ENCODE results near the gene UGT1A8. TPM values are rescaled to one million over a fixed set of nuclear protein-coding genes. Genes with fewer than 3 reads are reported as not detected.

The UGT1A8 gene
- polyA plus RNA-seq, 1 donor = not detected

GRCh38 chr2:233799716-233800115 lies 182.3 kb downstream of the UGT1A8 start:
- no peak for DNase-seq (ENCODE audit: low read depth)

- no peak for DNase-seq (ENCODE audit: low read depth)
These were observed 182.8 kb downstream of the UGT1A8 start for GRCh38 chr2:233800208-233800607.

DNA sequence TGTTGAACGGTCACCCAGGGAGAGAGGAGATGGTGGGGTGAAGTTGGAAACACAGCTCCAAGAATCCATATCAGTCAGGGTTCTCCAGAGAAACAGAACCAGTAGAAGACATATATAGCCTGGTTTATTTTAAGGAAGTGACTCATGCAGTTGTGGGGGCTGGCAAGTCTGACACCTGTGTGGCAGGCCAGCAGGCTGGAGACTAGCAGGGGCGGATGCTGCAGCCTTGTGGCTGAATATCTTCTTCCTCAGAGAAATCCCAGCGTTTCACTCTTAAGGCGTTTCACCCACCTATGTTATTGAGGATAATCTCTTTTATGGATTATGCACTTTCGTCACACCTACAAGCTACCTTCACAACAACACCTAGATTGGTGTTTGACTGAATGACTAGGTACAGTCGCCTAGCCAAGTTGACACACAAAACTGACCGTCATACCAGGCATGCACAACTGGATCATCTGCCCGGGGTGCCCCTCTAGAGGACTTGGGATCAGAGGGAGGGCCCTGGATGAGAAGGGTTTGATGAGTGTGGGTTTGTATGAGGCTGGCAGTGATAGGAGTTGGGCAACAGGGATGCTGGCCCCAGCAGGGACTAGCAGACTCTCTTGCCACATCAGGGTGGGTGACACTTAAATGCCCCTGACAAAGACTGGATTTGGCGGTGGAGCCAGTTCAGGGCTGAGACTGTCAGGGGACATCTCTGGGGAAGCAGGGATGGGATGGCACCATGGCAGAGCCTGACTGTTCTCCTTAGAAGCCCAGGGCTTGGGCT lies 184.1 kb downstream of the UGT1A8 start:
- no peak for DNase-seq (ENCODE audit: low read depth)

DNA sequence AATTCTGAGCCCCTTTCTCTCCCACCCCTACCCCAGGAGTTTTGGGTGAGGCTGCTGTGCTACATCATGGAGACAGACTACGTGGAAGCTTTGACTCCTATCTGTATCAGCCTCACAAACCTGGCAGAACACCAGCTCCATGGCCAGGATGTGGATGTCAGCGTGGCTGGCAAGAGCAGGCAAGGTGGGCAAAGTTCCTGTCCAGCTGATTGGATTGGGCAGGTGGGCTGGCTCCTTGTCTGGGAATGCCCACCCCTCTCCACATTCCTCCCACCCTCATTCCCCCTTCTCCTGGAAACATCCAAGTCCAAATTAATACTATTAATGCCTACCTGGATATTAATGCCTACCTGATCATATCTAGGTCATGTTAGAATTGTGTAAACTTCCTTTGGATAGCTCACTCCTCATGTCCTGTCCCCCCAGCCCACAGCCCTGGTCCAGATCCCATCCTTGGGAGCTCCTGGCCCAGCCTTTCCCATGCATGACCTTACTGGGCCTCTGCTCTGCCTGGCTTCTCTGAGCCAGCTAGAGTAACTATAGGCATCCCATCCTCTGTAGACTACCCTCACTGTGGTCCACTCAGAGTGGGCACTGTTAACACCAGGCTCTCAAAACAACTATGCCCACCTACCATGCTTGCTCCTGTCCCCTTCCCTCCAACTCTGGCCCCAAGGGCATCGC lies 184.8 kb downstream of the UGT1A8 start:
- no peak for DNase-seq (ENCODE audit: low read depth)

GRCh38 chr2:233803292-233803911 lies 186.0 kb downstream of the UGT1A8 start:
- DNase-seq (ENCODE audit: low read depth) = no peak

DNA sequence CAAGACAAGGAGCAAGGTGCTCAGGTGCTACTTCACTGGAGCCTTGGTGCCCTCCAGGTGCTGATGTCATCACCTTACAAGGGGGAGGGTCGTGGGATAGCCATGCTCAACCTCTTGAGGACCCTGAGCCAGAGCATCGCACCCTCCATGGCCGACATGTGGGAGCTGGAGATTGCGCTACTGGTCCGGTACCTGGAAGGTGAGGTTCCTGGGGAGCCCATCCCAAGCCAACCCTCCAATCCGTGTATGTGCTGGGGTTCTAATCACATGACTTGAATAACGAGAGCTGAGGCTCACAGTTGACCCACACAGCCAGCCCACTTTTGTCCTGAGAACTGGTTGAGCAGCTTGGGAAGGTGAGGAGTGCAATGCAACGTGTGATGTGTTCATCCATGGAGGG lies 186.6 kb downstream of the UGT1A8 start:
- no peak for DNase-seq (ENCODE audit: low read depth)

GRCh38 chr2:233807215-233807865 lies 189.9 kb downstream of the UGT1A8 start:
- no peak for DNase-seq (ENCODE audit: low read depth)

- DNase-seq (ENCODE audit: low read depth) = no peak
These were observed 190.8 kb downstream of the UGT1A8 start for GRCh38 chr2:233807966-233808935.

- no peak for DNase-seq (ENCODE audit: low read depth)
These were observed 193.0 kb downstream of the UGT1A8 start for GRCh38 chr2:233810385-233810784.

GRCh38 chr2:233811087-233811486 lies 193.7 kb downstream of the UGT1A8 start:
- no peak for DNase-seq (ENCODE audit: low read depth)

GRCh38 chr2:233811732-233812131 lies 194.3 kb downstream of the UGT1A8 start:
- DNase-seq (ENCODE audit: low read depth) = no peak

DNA sequence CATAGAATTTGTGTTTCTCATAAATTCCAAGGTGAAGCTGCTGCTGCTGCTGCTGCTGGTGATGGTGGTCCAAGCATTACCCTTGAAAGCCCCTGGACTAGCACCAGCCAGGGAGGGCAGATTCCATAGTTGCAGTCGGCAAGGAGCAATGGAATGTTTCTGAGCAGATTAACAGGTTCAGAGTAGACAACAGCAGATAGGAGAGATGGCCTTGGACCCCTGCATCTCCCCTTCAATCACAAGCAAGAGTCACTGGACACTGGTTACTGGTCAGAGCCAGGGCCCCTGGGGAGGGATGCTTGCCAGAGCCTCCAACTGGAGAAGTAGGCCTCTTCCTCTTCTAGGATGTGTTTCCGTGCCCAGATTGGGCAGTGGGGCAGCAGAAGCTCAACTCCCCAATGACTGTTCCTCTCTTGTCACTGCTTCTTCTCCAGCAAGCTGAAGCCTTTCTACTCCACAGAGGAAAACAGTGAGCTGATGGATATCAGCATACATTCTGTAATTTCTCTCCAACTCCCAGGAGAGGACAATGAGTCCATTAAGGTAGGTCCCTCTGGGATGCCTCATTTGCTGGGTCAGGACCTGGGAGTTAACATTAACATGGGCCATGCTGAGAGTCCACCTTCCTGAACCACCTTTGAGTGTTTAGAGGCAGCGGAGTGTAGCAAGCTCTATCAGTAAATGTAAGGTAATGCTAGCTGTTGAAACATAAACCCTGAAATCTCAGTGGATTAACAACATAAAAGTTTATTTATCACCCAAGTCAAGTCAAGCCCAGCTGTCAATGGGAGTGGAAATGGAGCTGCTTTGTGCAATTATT lies 196.0 kb downstream of the UGT1A8 start:
- no peak for DNase-seq (ENCODE audit: low read depth)

DNA sequence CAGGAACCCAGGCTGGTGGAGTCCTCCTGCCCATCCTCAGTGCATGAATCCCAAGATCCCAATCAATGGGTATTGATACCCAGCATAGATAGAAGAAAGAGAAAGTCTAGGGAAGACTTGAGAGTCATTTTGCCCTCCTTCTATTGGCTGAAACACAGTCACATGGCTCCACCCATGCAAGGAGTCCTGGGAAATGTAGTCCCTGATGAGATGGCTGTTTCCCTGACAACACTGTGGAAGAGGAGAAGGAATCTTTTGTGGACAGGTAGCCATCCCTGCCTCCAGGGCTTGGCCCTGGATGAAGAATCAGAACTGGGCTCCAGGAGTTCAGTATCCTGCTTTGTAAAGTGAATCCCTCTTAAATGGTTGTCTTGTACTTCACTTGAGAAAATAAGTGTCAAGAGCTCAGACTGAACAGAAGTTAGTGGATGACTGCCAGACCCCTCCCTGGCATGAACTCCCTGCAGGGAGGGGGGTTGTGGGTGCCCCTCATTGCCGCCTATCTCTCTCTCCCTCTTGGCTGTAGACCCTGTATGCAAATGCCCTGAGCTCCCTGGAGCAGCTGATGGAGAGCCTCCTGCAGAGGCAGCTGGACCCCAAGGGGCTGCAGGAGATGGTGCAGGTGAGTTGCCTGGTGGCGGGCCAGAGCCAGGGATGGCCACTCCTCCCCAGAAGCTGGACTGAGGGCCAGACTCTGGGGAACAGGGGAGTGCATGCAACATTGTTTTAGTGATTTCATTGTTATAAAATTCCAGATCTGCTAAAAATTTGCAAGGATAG lies 196.8 kb downstream of the UGT1A8 start:
- no peak for DNase-seq (ENCODE audit: low read depth)

DNA sequence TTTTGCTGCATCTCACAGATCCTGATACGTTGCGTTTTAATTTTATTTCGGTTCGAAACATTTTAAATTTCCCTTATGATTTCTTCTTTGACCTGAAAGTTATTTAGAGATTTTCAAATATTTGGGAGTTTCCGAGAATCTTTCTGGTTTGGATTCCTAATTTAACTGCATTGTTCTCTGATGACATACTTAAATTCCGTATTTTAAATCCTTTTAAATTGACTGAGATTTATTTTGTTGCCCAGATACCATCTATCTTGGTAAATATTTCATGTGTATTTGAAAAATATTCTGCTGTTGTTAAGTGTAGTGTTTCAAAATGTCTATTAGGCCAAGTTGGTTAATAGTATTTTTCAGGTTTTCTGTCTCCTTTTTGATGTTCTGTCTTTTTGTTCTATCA lies 198.4 kb downstream of the UGT1A8 start:
- DNase-seq (ENCODE audit: low read depth) = no peak

DNA sequence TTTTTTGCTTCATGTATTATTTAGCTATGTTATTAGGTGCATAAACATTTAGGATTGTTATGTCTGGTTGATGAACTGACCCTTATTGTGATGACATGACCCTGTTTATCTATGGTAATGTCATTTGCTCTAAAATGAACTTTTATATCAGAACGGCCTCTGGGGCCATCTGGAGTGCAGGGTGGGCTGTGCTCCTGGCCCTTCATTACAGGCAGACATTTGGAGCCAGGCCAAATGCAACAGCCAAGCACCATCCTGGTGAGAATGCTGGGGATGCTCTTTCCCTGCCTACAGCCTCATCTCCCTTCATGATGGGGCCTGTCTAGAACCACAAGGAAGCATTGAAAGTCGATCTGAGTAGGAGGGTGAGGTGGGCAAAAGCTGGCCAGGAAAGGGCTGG lies 198.9 kb downstream of the UGT1A8 start:
- DNase-seq (ENCODE audit: low read depth) = no peak

DNA sequence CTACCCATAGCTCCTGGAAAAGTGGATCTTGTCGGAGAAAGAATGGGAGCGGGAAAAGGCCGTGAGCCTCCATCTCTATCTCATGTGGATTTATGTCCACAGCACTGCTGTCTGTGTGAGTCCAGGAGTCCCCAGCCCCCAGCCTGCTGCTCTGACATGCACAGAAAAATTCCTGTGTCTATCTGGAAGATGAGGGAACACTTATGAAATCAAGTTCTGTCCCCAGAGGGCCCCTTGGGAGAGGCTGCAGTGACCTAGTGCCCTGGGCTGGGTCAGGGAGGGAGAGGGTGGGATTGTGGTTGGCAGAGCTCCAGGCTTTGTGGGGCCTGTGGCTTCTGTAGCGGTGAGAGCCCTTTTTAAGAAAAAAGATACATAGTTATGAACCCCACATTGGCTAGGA lies 199.3 kb downstream of the UGT1A8 start:
- no peak for DNase-seq (ENCODE audit: low read depth)

DNA sequence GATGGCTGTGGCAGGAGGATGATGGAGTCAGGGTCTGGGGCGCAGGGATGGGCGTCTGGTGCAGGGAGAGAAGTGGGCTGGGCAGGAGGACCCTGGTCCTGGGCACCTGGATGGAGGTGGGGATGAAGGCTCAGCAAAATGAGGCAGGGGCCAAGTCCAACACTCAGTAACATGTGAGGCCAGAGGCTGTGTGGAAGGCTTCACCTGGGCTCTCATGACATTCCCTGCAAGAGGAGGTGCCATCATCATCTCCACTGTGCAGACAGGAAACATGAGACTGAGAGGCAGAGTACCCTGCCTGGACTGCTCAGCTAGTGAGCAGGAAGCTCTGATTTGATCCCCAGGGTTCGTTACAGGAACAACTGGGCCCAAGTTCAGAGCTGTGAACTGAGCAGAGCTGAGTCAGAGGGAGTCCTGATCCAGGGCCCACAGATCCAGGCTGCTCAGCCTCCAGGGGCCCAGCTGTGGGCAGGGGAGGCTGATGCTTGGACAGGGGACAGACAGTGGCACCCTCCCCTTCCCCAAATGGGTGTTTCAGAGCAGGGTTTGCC lies 200.0 kb downstream of the UGT1A8 start:
- DNase-seq (ENCODE audit: low read depth) = no peak

- DNase-seq (ENCODE audit: low read depth) = no peak
These were observed 200.7 kb downstream of the UGT1A8 start for GRCh38 chr2:233817995-233818638.
